Caco-2 (cell line): ENCODE measurements around the gene NTSR2. TPM values are rescaled to one million over a fixed set of nuclear protein-coding genes. Genes with fewer than 3 reads are reported as not detected.

Experiments
- BruUV-seq: library from RNA; stranded (reverse); fragments of 400-500 nt; replicated peaks from 2 replicates; lab custom pipeline; 2021; lab: Mats Ljungman, UMichigan
- CTCF ChIA-PET: fragments of 300-600 bp; sonication (Branson Sonifier 250); formaldehyde crosslinking; loops from one replicate; lab custom pipeline; 2022; ENCODE audit warnings: antibody characterized with exemption; lab: Charles Lee
- POLR2A ChIA-PET: fragments of 300-600 bp; sonication (Branson Sonifier 250); formaldehyde crosslinking; loops from one replicate; lab custom pipeline; 2022; ENCODE audit warnings: antibody characterized with exemption; lab: Charles Lee
- DNase-seq, 2 experiments: peaks; one replicate each; pipeline versions ENCODE4 v3.0.0 to v3.0.0-alpha.2; 2020 to 2022
- H3K27me3 ChIP-seq: replicated peaks from 2 replicates; pipeline ENCODE4 v1.6.0; 2011; ENCODE audit warnings: low read length; ENCODE audit not compliant: control insufficient read depth, insufficient read depth
- H3K36me3 ChIP-seq: 2 replicates; pipeline ENCODE4 v1.5.1; 2011; ENCODE audit warnings: low read length; ENCODE audit not compliant: control insufficient read depth, insufficient read depth
- H3K4me1 ChIP-seq: fragments of 250-450 bp; sonication (Bioruptor Pico); 2 replicates; pipeline ENCODE4 v1.5.1; 2020; ENCODE audit warnings: mild to moderate bottlenecking
- H3K4me3 ChIP-seq: 2 replicates; pipeline ENCODE4 v1.5.1; 2011; ENCODE audit warnings: low read depth, mild to moderate bottlenecking, control low read depth, low read length
- H3K9me3 ChIP-seq: fragments of 250-450 bp; sonication (Bioruptor Pico); 2 replicates; pipeline ENCODE4 v1.5.1; 2020; ENCODE audit warnings: mild to moderate bottlenecking, moderate library complexity
- H3K27ac Mint-ChIP-seq: one replicate; pipeline ENCODE4 v1.8.0; 2022; ENCODE audit warnings: mixed read lengths; ENCODE audit not compliant: unreplicated experiment
- H3K27me3 Mint-ChIP-seq: one replicate; pipeline ENCODE4 v1.8.0; 2022; ENCODE audit warnings: mixed read lengths; ENCODE audit not compliant: insufficient read depth, unreplicated experiment
- H3K36me3 Mint-ChIP-seq: one replicate; pipeline ENCODE4 v1.8.0; 2022; ENCODE audit warnings: mild to moderate bottlenecking, mixed read lengths; ENCODE audit not compliant: insufficient read depth, unreplicated experiment
- H3K4me1 Mint-ChIP-seq: one replicate; pipeline ENCODE4 v1.8.0; 2022; ENCODE audit warnings: low read depth, mixed read lengths; ENCODE audit not compliant: unreplicated experiment
- H3K4me3 Mint-ChIP-seq: one replicate; pipeline ENCODE4 v1.8.0; 2022; ENCODE audit warnings: mild to moderate bottlenecking, moderate library complexity, mixed read lengths; ENCODE audit not compliant: unreplicated experiment
- H3K9me3 Mint-ChIP-seq: one replicate; pipeline ENCODE4 v1.8.0; 2022; ENCODE audit warnings: mixed read lengths; ENCODE audit not compliant: unreplicated experiment
- intact Hi-C: fragments of 100-400 bp; cut with micrococcal nuclease; formaldehyde crosslinking; loops from one replicate; pipeline ENCODE4 v1.10.0; 2022; ENCODE audit not compliant: unreplicated experiment
- total RNA-seq: library from RNA; stranded (reverse); gene quantifications from 2 replicates; pipeline ENCODE4 v1.2.3, GENCODE V29; 2022
- TF ChIP-seq, protein P1 (sequence below), 2 experiments: fragments of 200-600 bp in 1 of 2; IDR thresholded peaks; 1 replicate in 1 of 2; 2 replicates in 1 of 2; pipeline versions ENCODE4 v1.5.1 to v1.8.0; 2011 to 2022; ENCODE audit warnings: antibody characterized with exemption in 1 of 2, control low read depth in 1 of 2, inconsistent platforms in 1 of 2, low read depth in 1 of 2, low read length in 1 of 2, mild to moderate bottlenecking in 1 of 2, moderate library complexity in 1 of 2; ENCODE audit not compliant: insufficient read depth in 1 of 2, severe bottlenecking in 1 of 2, unreplicated experiment in 1 of 2

NTSR2 gene
- total RNA-seq, 1 experiment from 2014 or later, result not detected

- no peak overlapping the region for H3K27ac Mint-ChIP-seq
- ChIA-PET POLR2A (no interaction called here), CTCF (no interaction called here)
- no peaks in the 10 kb centered on the region for H3K36me3 Mint-ChIP-seq
- no peaks in the 10 kb centered on the region for H3K9me3 Mint-ChIP-seq
- BruUV-seq, result no TSS peak
- H3K4me3 Mint-ChIP-seq, result no peak overlapping the region
- Histone ChIP-seq H3K27me3 (no peaks in the 10 kb centered on the region), H3K36me3 (no peaks in the 10 kb centered on the region), H3K4me3 (no peak overlapping the region), H3K9me3 (no peaks in the 10 kb centered on the region), H3K4me1 (peaks cover 4% of the 10 kb centered on the region; the same call in 1 of the 2 replicates)
- intact Hi-C loops, result no loop called here
- no peak for DNase-seq
- peaks cover 5% of the 10 kb centered on the region for H3K27me3 Mint-ChIP-seq
- TF ChIP-seq, protein P1, sequence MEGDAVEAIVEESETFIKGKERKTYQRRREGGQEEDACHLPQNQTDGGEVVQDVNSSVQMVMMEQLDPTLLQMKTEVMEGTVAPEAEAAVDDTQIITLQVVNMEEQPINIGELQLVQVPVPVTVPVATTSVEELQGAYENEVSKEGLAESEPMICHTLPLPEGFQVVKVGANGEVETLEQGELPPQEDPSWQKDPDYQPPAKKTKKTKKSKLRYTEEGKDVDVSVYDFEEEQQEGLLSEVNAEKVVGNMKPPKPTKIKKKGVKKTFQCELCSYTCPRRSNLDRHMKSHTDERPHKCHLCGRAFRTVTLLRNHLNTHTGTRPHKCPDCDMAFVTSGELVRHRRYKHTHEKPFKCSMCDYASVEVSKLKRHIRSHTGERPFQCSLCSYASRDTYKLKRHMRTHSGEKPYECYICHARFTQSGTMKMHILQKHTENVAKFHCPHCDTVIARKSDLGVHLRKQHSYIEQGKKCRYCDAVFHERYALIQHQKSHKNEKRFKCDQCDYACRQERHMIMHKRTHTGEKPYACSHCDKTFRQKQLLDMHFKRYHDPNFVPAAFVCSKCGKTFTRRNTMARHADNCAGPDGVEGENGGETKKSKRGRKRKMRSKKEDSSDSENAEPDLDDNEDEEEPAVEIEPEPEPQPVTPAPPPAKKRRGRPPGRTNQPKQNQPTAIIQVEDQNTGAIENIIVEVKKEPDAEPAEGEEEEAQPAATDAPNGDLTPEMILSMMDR (IDR thresholded peaks at IDR 0.05; ENCODE audit: insufficient read depth in 1 of 2, low read depth in 1 of 2, low read length in 1 of 2, severe bottlenecking in 1 of 2, unreplicated experiment in 1 of 2), result no peak
- H3K4me1 Mint-ChIP-seq, result no peaks in the 10 kb centered on the region
These were observed 46.1 kb upstream of the NTSR2 start for GRCh38 chr2:11715987-11716652.

DNA sequence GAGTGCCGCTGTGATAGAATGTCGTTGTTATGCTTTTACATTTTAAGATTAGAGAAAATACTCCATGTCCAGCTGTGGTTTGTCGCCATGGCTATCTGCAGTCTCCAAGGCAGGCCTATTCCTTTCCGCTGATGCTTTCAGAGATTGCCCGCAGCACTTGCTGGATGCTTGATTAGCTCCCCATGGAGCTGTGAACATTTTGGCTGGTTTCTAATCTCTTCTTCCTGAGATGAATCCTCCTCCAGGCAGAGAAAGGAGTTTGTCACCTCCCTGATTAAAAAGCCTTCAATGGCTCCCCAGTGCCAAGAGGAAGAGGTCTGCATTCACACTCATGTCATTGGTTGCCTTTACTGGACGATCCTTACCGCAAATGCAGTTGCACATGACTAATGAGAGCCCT is 43.8 kb upstream of the NTSR2 start:
- Mint-ChIP-seq H3K27me3 (no peaks in the 10 kb centered on the region), H3K4me1 (no peaks in the 10 kb centered on the region), H3K9me3 (no peaks in the 10 kb centered on the region), H3K4me3 (no peak overlapping the region), H3K27ac (no peak overlapping the region), H3K36me3 (no peaks in the 10 kb centered on the region)
- no peaks in the 10 kb centered on the region for H3K27me3 ChIP-seq
- intact Hi-C loops, result no loop called here
- CTCF ChIA-PET, result no interaction called here
- peaks cover 4% of the 10 kb centered on the region; the same call in 1 of the 2 replicates for H3K4me1 ChIP-seq
- no peaks in the 10 kb centered on the region for H3K36me3 ChIP-seq
- no peak for DNase-seq
- TF ChIP-seq, protein P1 (IDR thresholded peaks at IDR 0.05; ENCODE audit: insufficient read depth in 1 of 2, low read depth in 1 of 2, low read length in 1 of 2, severe bottlenecking in 1 of 2, unreplicated experiment in 1 of 2), result no peak
- H3K4me3 ChIP-seq, result no peak overlapping the region
- no TSS peak for BruUV-seq
- H3K9me3 ChIP-seq, result no peaks in the 10 kb centered on the region
- POLR2A ChIA-PET, result no interaction called here

DNA sequence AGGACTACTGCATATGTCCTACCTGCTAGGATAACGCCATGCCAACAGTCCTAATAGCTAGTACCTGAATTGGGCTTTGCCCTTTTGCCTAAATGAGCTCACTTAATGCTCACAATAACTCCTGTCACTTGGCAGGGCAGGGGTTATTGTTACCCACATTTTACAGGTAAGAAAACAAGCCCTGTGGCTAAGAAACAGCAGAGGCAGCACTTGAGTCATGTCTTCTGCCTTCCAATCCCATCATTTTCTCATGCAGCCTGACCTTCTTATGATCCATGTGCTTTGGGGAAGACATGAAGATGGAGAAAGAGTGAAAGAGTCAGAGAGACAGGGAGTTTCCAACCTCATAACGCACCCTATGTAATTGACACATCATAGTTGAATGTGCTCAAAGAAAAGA is 42.9 kb upstream of the NTSR2 start:
- no TSS peak for BruUV-seq
- H3K36me3 ChIP-seq, result no peaks in the 10 kb centered on the region
- no peaks in the 10 kb centered on the region for H3K4me1 Mint-ChIP-seq
- H3K36me3 Mint-ChIP-seq, result no peaks in the 10 kb centered on the region
- H3K27ac Mint-ChIP-seq, result no peak overlapping the region
- no peaks in the 10 kb centered on the region for H3K9me3 Mint-ChIP-seq
- ChIA-PET CTCF (no interaction called here), POLR2A (no interaction called here)
- H3K27me3 Mint-ChIP-seq, result no peaks in the 10 kb centered on the region
- TF ChIP-seq, protein P1 (IDR thresholded peaks at IDR 0.05; ENCODE audit: insufficient read depth in 1 of 2, low read depth in 1 of 2, low read length in 1 of 2, severe bottlenecking in 1 of 2, unreplicated experiment in 1 of 2), result no peak
- no peaks in the 10 kb centered on the region; the same call in 1 of the 2 replicates for H3K4me1 ChIP-seq
- H3K9me3 ChIP-seq, result no peaks in the 10 kb centered on the region
- H3K27me3 ChIP-seq, result no peaks in the 10 kb centered on the region
- DNase-seq, result no peak
- intact Hi-C loops, result no loop called here
- H3K4me3 ChIP-seq, result no peak overlapping the region
- H3K4me3 Mint-ChIP-seq, result no peak overlapping the region
